DMS 273 (cell line): ENCODE measurements around the gene GPC5.
A peak's percentile ranks its signal among the peaks of the same experiment; 100 is the strongest.
"Not testable (repeated sequence)": the region's sequence is repeated elsewhere in the genome, so short reads cannot be mapped to it uniquely, and the experiment has no call there.

Experiments used
- DNase-seq: peaks from one replicate; lab custom pipeline; 2025; ENCODE audit not compliant: unreplicated experiment; lab: John Stamatoyannopoulos, UW

The GPC5 gene

GRCh38 chr13:92415781-92416180, 1017.4 kb downstream of the GPC5 start:
- DNase-seq: no peak

- no peak for DNase-seq
Measured at GRCh38 chr13:92418818-92419412, 1020.5 kb downstream of the GPC5 start.

GRCh38 chr13:92429231-92429630, 1030.8 kb downstream of the GPC5 start:
- DNase-seq: no peak

- DNase-seq: no peak
Measured at GRCh38 chr13:92433386-92433785, 1035.0 kb downstream of the GPC5 start.

- no peak for DNase-seq
Measured at GRCh38 chr13:92433963-92434362, 1035.5 kb downstream of the GPC5 start.

- DNase-seq: no peak
Measured at GRCh38 chr13:92436924-92437323, 1038.5 kb downstream of the GPC5 start.

- no peak for DNase-seq
Measured at GRCh38 chr13:92444244-92444643, 1045.8 kb downstream of the GPC5 start.

- DNase-seq: peak; percentile 4
Measured at GRCh38 chr13:92451060-92451459, 1052.6 kb downstream of the GPC5 start.

- no peak for DNase-seq
Measured at GRCh38 chr13:92452840-92453239, 1054.4 kb downstream of the GPC5 start.

- DNase-seq: peak; percentile 30
Measured at GRCh38 chr13:92459306-92459705, 1060.9 kb downstream of the GPC5 start.

GRCh38 chr13:92460479-92460878, 1062.1 kb downstream of the GPC5 start:
- no peak for DNase-seq

- no peak for DNase-seq
Measured at GRCh38 chr13:92461402-92461801, 1063.0 kb downstream of the GPC5 start.

GRCh38 chr13:92461831-92462230, 1063.4 kb downstream of the GPC5 start:
- DNase-seq: no peak

- peak; percentile 75 for DNase-seq
Measured at GRCh38 chr13:92463134-92463533, 1064.7 kb downstream of the GPC5 start.

GRCh38 chr13:92473765-92474475, 1075.5 kb downstream of the GPC5 start:
- DNase-seq: no peak

- no peak for DNase-seq
Measured at GRCh38 chr13:92480387-92480786, 1082.0 kb downstream of the GPC5 start.

- DNase-seq: not testable (repeated sequence)
Measured at GRCh38 chr13:92482790-92483189, 1084.4 kb downstream of the GPC5 start.

- DNase-seq: no peak
Measured at GRCh38 chr13:92483894-92484293, 1085.5 kb downstream of the GPC5 start.

GRCh38 chr13:92487238-92487637, 1088.8 kb downstream of the GPC5 start:
- DNase-seq: no peak

- no peak for DNase-seq
Measured at GRCh38 chr13:92488249-92488852, 1089.9 kb downstream of the GPC5 start.

- no peak for DNase-seq
Measured at GRCh38 chr13:92491839-92492238, 1093.4 kb downstream of the GPC5 start.

GRCh38 chr13:92494915-92495314, 1096.5 kb downstream of the GPC5 start:
- no peak for DNase-seq
